HepG2 (cell line): Measurements from ENCODE around the gene DNAJC11. TPM values are rescaled to one million over a fixed set of nuclear protein-coding genes. Genes with fewer than 3 reads are reported as not detected.

Experiments used
- ATAC-seq: fragments of 200-7000 bp; cut with Tn5 transposase; 3 replicates; pipeline ENCODE4 v1.9.1; 2020; ENCODE audit warnings: mild to moderate bottlenecking, moderate library complexity
- BruUV-seq: library from RNA; stranded (reverse); fragments of 400-500 nt; replicated peaks from 2 replicates; lab custom pipeline; 2021; lab: Mats Ljungman, UMichigan
- CTCF ChIA-PET: fragments of 300-600 bp; formaldehyde crosslinking; extraction: SDS; loops from one replicate; lab custom pipeline; 2021; ENCODE audit warnings: low total read pairs, inconsistent platforms, low intra/inter-chr PET ratio; lab: Yijun Ruan, JAX
- POLR2A ChIA-PET: fragments of 350-600 bp; sonication (Branson Sonifier 250); formaldehyde crosslinking; loops from one replicate; lab custom pipeline; 2020; ENCODE audit warnings: antibody characterized with exemption, inconsistent platforms; lab: Yijun Ruan, JAX
- DNase-seq: peaks from one replicate; pipeline ENCODE4 v3.0.0-alpha.2; 2015; ENCODE audit warnings: low spot score
- FAIRE-seq: peaks from 3 replicates; lab custom pipeline; 2011; peaks lifted over from hg19 to GRCh38; lab: Jason Lieb, UNC
- H2AFZ ChIP-seq: one replicate; pipeline ENCODE4 v1.6.1; 2011; ENCODE audit warnings: low read length, inconsistent platforms
- H3K27ac ChIP-seq: fragments of 300-600 bp; 3 replicates; pipeline ENCODE4 v1.8.0; 2011; ENCODE audit warnings: mixed run types, mild to moderate bottlenecking, mixed read lengths, low read length, inconsistent platforms; ENCODE audit not compliant: insufficient read depth; ENCODE audit errors: extremely low read length
- H3K27me3 ChIP-seq, 2 experiments: fragments of 200-600 bp in 1 of 2; 2 replicates in 1 of 2; 3 replicates in 1 of 2; pipeline versions ENCODE4 v1.6.0 to v1.8.0; 2011; ENCODE audit warnings: low read length in 2 of 2, mild to moderate bottlenecking in 2 of 2, moderate library complexity in 2 of 2, inconsistent platforms in 1 of 2; ENCODE audit not compliant: insufficient read depth in 2 of 2, control insufficient read depth in 1 of 2
- H3K36me3 ChIP-seq, 2 experiments: fragments of 200-600 bp in 1 of 2; replicated peaks in 1 of 2; 2 replicates in 1 of 2; 3 replicates in 1 of 2; pipeline versions ENCODE4 v1.5.1 to v1.8.0; 2011; ENCODE audit warnings: low read length in 2 of 2, inconsistent platforms in 1 of 2; ENCODE audit not compliant: insufficient read depth in 2 of 2, control insufficient read depth in 1 of 2
- H3K4me1 ChIP-seq: 2 replicates; pipeline ENCODE4 v1.5.1; 2012; ENCODE audit warnings: low read length, inconsistent platforms; ENCODE audit not compliant: insufficient read depth
- H3K4me2 ChIP-seq: 2 replicates; pipeline ENCODE4 v1.6.0; 2011; ENCODE audit warnings: low read depth, low read length, inconsistent platforms
- H3K4me3 ChIP-seq, 3 experiments: fragments of 200-600 bp in 1 of 3; sonication (generic), shearing (Covaris generic) in 1 of 3; replicated peaks in 1 of 3; 2 replicates each; pipeline ENCODE4 v1.5.1; 2011 to 2016; ENCODE audit warnings: low read length in 3 of 3, inconsistent platforms in 2 of 3, low read depth in 2 of 3, mild to moderate bottlenecking in 2 of 3, control low read depth in 1 of 3, mixed read lengths in 1 of 3; ENCODE audit not compliant: insufficient read depth in 1 of 3
- H3K79me2 ChIP-seq: one replicate; pipeline ENCODE4 v1.6.1; 2011; ENCODE audit warnings: low read length, inconsistent platforms; ENCODE audit not compliant: insufficient read depth
- H3K9ac ChIP-seq: 2 replicates; pipeline ENCODE4 v1.6.0; 2011; ENCODE audit warnings: mild to moderate bottlenecking, low read depth, low read length, inconsistent platforms; ENCODE audit not compliant: insufficient read depth
- H3K9me3 ChIP-seq: 2 replicates; pipeline ENCODE4 v1.5.1; 2012; ENCODE audit warnings: mild to moderate bottlenecking, low read length
- H4K20me1 ChIP-seq: 2 replicates; pipeline ENCODE4 v1.6.0; 2011; ENCODE audit warnings: inconsistent platforms, mild to moderate bottlenecking, low read length, moderate library complexity; ENCODE audit not compliant: insufficient read depth
- CENPX ChIP-seq: sonication (generic); formaldehyde crosslinking; IDR thresholded peaks from 2 replicates; pipeline ENCODE4 v1.9.0; 2021; ENCODE audit warnings: mild to moderate bottlenecking, missing genetic modification reagents, moderate library complexity
- FOSL2 ChIP-seq: sonication (generic); formaldehyde crosslinking; IDR thresholded peaks from 2 replicates; pipeline ENCODE4 v1.4.0; 2020; ENCODE audit warnings: missing genetic modification reagents
- FOXA1 ChIP-seq, 2 experiments: fragments of 450-650 bp in 1 of 2; sonication (generic) in 1 of 2; formaldehyde crosslinking in 1 of 2; IDR thresholded peaks; 2 replicates each; pipeline versions ENCODE4 v1.4.0 to v1.6.1; 2016 to 2020; ENCODE audit warnings: missing genetic modification reagents in 1 of 2
- FOXA3 ChIP-seq: IDR thresholded peaks from 2 replicates; pipeline ENCODE4 v1.6.1; 2016; ENCODE audit warnings: missing genetic modification reagents, missing compliant biosample characterization
- KDM1A ChIP-seq: IDR thresholded peaks from 2 replicates; pipeline ENCODE4 v1.6.1; 2016; ENCODE audit warnings: missing compliant biosample characterization
- KMT2B ChIP-seq: IDR thresholded peaks from 2 replicates; pipeline ENCODE4 v1.6.1; 2016; ENCODE audit warnings: missing genetic modification reagents, missing compliant biosample characterization
- MBNL3 ChIP-seq: fragments of 250-450 bp; sonication (Bioruptor Pico); conservative IDR thresholded peaks from 2 replicates; pipeline ENCODE4 v1.8.0; 2022; ENCODE audit warnings: mild to moderate bottlenecking, inconsistent platforms
- NCOA1 ChIP-seq: sonication (generic); formaldehyde crosslinking; IDR thresholded peaks from 2 replicates; pipeline ENCODE4 v1.9.0; 2021; ENCODE audit warnings: missing genetic modification reagents
- NFYB ChIP-seq: sonication (generic); formaldehyde crosslinking; IDR thresholded peaks from 2 replicates; pipeline ENCODE4 v1.4.0; 2020; ENCODE audit warnings: missing genetic modification reagents
- NR0B2 ChIP-seq: sonication (generic); formaldehyde crosslinking; IDR thresholded peaks from 2 replicates; pipeline ENCODE4 v1.4.0; 2020; ENCODE audit warnings: mild to moderate bottlenecking, missing genetic modification reagents
- PAF1 ChIP-seq: IDR thresholded peaks from 2 replicates; pipeline ENCODE4 v1.6.1; 2016; ENCODE audit warnings: missing genetic modification reagents, missing compliant biosample characterization
- PAX8 ChIP-seq: sonication (generic); formaldehyde crosslinking; IDR thresholded peaks from 2 replicates; pipeline ENCODE4 v1.8.0; 2022; ENCODE audit warnings: mild to moderate bottlenecking, missing genetic modification reagents, borderline replicate concordance
- RARA ChIP-seq: IDR thresholded peaks from 2 replicates; pipeline ENCODE4 v1.6.1; 2016; ENCODE audit warnings: missing genetic modification reagents, missing compliant biosample characterization
- YEATS2 ChIP-seq: sonication (generic); formaldehyde crosslinking; IDR thresholded peaks from 2 replicates; pipeline ENCODE4 v1.4.0; 2020; ENCODE audit warnings: missing genetic modification reagents, borderline replicate concordance
- ZFP82 ChIP-seq: sonication (generic); formaldehyde crosslinking; IDR thresholded peaks from 2 replicates; pipeline ENCODE4 v1.5.1; 2020; ENCODE audit warnings: mild to moderate bottlenecking, missing genetic modification reagents, borderline replicate concordance
- ZNF333 ChIP-seq: sonication (generic); formaldehyde crosslinking; IDR thresholded peaks from 2 replicates; pipeline ENCODE4 v1.4.0; 2020; ENCODE audit warnings: mild to moderate bottlenecking, missing genetic modification reagents, borderline replicate concordance
- ZNF557 ChIP-seq: sonication (generic); formaldehyde crosslinking; IDR thresholded peaks from 2 replicates; pipeline ENCODE4 v1.4.0; 2020; ENCODE audit warnings: missing genetic modification reagents
- ZNF567 ChIP-seq: sonication (generic); formaldehyde crosslinking; IDR thresholded peaks from 2 replicates; pipeline ENCODE4 v1.8.1; 2023; ENCODE audit warnings: mild to moderate bottlenecking, missing genetic modification reagents, borderline replicate concordance
- ZNF652 ChIP-seq: IDR thresholded peaks from 2 replicates; pipeline ENCODE4 v1.6.1; 2016; ENCODE audit warnings: low read depth, borderline replicate concordance
- ZNF768 ChIP-seq: sonication (generic); formaldehyde crosslinking; IDR thresholded peaks from 2 replicates; pipeline ENCODE4 v1.4.0; 2020; ENCODE audit warnings: missing genetic modification reagents
- ZNF780A ChIP-seq: sonication (generic); formaldehyde crosslinking; IDR thresholded peaks from 2 replicates; pipeline ENCODE4 v1.8.0; 2022; ENCODE audit warnings: mild to moderate bottlenecking, missing genetic modification reagents, moderate library complexity
- WGBS: methylation state at CpG from one replicate; pipeline ENCODE4 v1.1.6; 2017; ENCODE audit warnings: low lambda C conversion rate; 5-methylcytosine and 5-hydroxymethylcytosine counted together
- in situ Hi-C: cut with HindIII; loops from 2 replicates; pipeline ENCODE4 v1.10.0; 2017; ENCODE audit warnings: low pct_unique_long_range_greater_than_20kb; ENCODE audit not compliant: extremely low pct_ligation_motif_present
- intact Hi-C: fragments of 100-400 bp; cut with micrococcal nuclease; formaldehyde crosslinking; loops from one replicate; pipeline ENCODE4 v1.10.0; 2022; ENCODE audit not compliant: unreplicated experiment
- polyA plus RNA-seq, 8 experiments: library from polyadenylated mRNA; depleted of rRNA in 3 of 8; stranded (reverse) in 7 of 8; unstranded in 1 of 8; fragments of >200 nt; fragmentation: Illumina TruSeq in 4 of 8; extraction: Trizol in 4 of 8; gene quantifications; 2 replicates each; pipeline versions ENCODE4 v1.2.1 to v1.2.3, GENCODE V29; 2011 to 2016; ENCODE audit warnings: low read depth in 4 of 8, missing spikeins in 1 of 8, mixed read lengths in 1 of 8; ENCODE audit not compliant: insufficient read depth in 1 of 8
- total RNA-seq, 5 experiments: library from RNA; depleted of rRNA; stranded (reverse); fragments of >200 nt; fragmentation: Illumina TruSeq; extraction: Trizol; gene quantifications; 2 replicates each; pipeline ENCODE4 v1.2.3, GENCODE V29; 2016; ENCODE audit warnings: low read depth in 1 of 5
- TF ChIP-seq, protein P1 (sequence below): sonication (generic); formaldehyde crosslinking; IDR thresholded peaks from 2 replicates; pipeline ENCODE4 v1.4.0; 2020; ENCODE audit warnings: missing genetic modification reagents
- TF ChIP-seq, protein P2 (sequence below): sonication (generic); formaldehyde crosslinking; IDR thresholded peaks from 2 replicates; pipeline ENCODE4 v1.5.0; 2020; ENCODE audit warnings: missing genetic modification reagents

DNAJC11 gene
- total and polyA plus RNA-seq, 2 of the 13 experiments (the other 11 are each of a cell fraction or from before 2014, with no cell fraction given), result 25.1 to 47.6 TPM

DNA sequence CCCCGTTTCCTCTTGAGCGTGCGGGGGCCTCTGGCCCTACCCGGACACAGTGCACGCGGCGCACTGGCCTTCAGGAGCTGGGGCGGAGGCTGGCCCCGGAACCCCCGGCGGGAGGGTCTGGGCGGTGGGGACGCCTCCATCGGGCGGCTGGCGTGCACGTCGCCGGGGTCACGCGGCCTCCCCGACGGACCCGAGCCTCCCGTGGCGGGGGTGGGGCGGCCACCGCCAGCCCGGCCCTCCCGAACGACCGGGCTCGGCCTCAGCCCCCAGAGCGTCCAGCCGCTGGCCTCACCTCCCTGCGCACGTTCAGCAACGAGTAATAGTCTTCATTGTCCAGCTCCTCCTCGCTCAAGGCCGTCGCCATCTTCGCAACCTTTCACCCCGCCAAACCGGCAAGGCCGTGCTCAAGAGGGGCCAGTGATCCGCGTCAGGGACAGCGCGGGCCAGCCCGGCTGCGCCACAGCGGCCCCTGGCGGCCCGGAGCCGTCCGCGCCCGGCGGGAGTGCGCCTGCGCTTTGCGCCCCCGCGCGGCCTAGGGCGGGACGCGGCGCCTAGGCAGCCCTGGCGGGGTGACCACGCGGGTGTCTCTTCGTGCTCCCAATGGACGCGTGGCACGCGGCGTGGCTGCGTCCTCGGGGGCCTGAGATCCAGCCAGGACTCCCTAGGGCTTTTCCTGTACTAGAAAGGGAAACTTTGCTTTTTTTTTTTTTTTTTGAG is at the start of gene DNAJC11 (continued):
- TF ChIP-seq NFYB (CRISPR knock-in tag) (0 out of 2 replicates have a peak, but pooled peaks have one; percentile 20), ZFP82 (peak; percentile 94; the same call in 1 of the 2 replicates), ZNF567 (CRISPR knock-in tag) (no peak), MBNL3 (CRISPR knock-in tag) (0 out of 2 replicates have a peak, but pooled peaks have one; percentile 68), FOXA3 (CRISPR knock-in tag) (peak; percentile 55; the same call in 1 of the 2 replicates), KMT2B (CRISPR knock-in tag) (peak; percentile 94), NR0B2 (CRISPR knock-in tag) (peak; percentile 97), KDM1A (CRISPR knock-in tag) (no peak)
- TF ChIP-seq, protein P1, sequence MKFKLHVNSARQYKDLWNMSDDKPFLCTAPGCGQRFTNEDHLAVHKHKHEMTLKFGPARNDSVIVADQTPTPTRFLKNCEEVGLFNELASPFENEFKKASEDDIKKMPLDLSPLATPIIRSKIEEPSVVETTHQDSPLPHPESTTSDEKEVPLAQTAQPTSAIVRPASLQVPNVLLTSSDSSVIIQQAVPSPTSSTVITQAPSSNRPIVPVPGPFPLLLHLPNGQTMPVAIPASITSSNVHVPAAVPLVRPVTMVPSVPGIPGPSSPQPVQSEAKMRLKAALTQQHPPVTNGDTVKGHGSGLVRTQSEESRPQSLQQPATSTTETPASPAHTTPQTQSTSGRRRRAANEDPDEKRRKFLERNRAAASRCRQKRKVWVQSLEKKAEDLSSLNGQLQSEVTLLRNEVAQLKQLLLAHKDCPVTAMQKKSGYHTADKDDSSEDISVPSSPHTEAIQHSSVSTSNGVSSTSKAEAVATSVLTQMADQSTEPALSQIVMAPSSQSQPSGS (CRISPR knock-in tag), result peak; percentile 67
- TF ChIP-seq, protein P2, sequence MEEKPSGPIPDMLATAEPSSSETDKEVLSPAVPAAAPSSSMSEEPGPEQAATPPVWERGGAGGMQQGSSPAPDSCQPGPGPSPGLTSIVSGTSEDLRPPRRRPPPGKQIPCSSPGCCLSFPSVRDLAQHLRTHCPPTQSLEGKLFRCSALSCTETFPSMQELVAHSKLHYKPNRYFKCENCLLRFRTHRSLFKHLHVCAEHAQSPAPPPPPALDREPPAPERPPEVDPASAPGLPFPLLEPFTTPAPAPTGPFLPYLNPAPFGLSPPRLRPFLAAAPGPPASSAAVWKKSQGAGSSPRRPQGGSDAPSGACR (CRISPR knock-in tag), result peak; percentile 51; the same call in 1 of the 2 replicates
- TF ChIP-seq, all 625 proteins: peak for 382

GRCh38 chr1:6750490-6750889 is 48.9 kb upstream of the DNAJC11 start:
- H3K79me2 ChIP-seq, result no peaks in the 10 kb centered on the region
- H3K4me1 ChIP-seq, result no peaks in the 10 kb centered on the region
- H3K9me3 ChIP-seq, result no peaks in the 10 kb centered on the region
- ATAC-seq (no peak), DNase-seq (no peak), FAIRE-seq (no peak)
- H2AFZ ChIP-seq, result no peak overlapping the region
- no peak overlapping the region for H3K4me3 ChIP-seq
- H4K20me1 ChIP-seq, result no peaks in the 10 kb centered on the region
- no TSS peak for BruUV-seq
- no peak overlapping the region for H3K9ac ChIP-seq
- 17% methylated on average over 4 of the region's 4 CpGs for WGBS
- no peaks in the 10 kb centered on the region for H3K36me3 ChIP-seq
- no peak overlapping the region for H3K4me2 ChIP-seq
- H3K27ac ChIP-seq, result no peak overlapping the region
- CTCF ChIA-PET, result no interaction called here
- TF ChIP-seq PAF1 (no peak), FOSL2 (CRISPR knock-in tag) (no peak), ZNF333 (CRISPR knock-in tag) (no peak), ZNF780A (no peak), ZNF567 (CRISPR knock-in tag) (no peak), YEATS2 (CRISPR knock-in tag) (no peak), ZNF652 (CRISPR knock-in tag) (no peak), CENPX (no peak), FOXA1 (IDR thresholded peaks at IDR 0.05) (no peak), FOXA1 (CRISPR knock-in tag; IDR thresholded peaks at IDR 0.05) (no peak), ZNF557 (CRISPR knock-in tag) (no peak), PAX8 (CRISPR knock-in tag) (no peak), NCOA1 (CRISPR knock-in tag) (no peak), ZNF768 (CRISPR knock-in tag) (no peak), RARA (CRISPR knock-in tag) (no peak)
- in situ Hi-C loops, result no loop called here
- intact Hi-C loops, result no loop called here
- H3K27me3 ChIP-seq, result peaks cover 0 to 14% of the 10 kb centered on the region in 2 experiments; a peak in 2 of 5 replicates
- POLR2A ChIA-PET, result no interaction called here
